ENCODE measurements around the gene CDH15. TPM values are rescaled to one million over a fixed set of nuclear protein-coding genes. Genes with fewer than 3 reads are reported as not detected.

The CDH15 gene
- total and polyA plus RNA-seq, 9 of the 15 experiments (the other 6 are each of a cell fraction or from before 2014, with no cell fraction given) = 0.07 to 0.18 TPM; not detected in 7

DNA sequence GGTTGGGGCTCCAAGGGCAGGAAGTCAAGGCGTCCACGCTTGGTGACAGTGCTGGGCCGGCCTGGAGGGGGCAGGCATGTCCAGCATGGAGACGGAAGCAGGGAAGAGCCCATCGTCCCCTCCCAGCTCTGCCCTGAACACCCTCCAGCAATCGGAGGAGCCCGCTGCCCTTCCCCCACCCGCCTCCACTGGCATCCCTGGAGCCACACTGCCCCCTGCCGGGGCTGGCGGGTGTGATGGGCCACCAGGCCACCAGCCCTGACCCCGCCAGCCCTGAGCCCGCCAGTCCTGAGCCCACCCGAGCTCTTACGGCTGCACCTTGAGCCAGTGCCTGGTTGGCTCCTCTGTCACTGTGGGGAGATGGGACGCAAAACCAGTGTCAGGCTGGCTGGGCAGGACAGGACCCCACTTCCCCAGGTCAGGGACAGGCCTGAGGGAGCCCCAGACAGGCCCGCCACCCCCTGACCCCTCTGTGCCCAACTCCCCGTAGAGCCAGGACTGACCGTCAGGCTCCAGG, 4.1 kb upstream of the CDH15 start (continued):
- TF ChIP-seq, protein P1, sequence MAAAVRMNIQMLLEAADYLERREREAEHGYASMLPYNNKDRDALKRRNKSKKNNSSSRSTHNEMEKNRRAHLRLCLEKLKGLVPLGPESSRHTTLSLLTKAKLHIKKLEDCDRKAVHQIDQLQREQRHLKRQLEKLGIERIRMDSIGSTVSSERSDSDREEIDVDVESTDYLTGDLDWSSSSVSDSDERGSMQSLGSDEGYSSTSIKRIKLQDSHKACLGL (CRISPR knock-in tag; IDR thresholded peaks at IDR 0.05; ENCODE audit: borderline replicate concordance, poor library complexity, severe bottlenecking) = no peak
- TF ChIP-seq BMI1 (IDR thresholded peaks at IDR 0.05; ENCODE audit: low read length) (no peak), FOXA3 (CRISPR knock-in tag; conservative IDR thresholded peaks at IDR 0.05 in 1 of 2, IDR thresholded peaks at IDR 0.05 in 1 of 2) (peak in 1 of 2 experiments; percentile 51; a peak in 1 of 4 replicates), ZNF583 (CRISPR knock-in tag; IDR thresholded peaks at IDR 0.05) (0 out of 2 replicates have a peak, but pooled peaks have one; percentile 24), CSDE1 (IDR thresholded peaks at IDR 0.05) (no peak), CXXC5 (CRISPR knock-in tag; IDR thresholded peaks at IDR 0.05) (peak; percentile 54), CHCHD3 (CRISPR knock-in tag; IDR thresholded peaks at IDR 0.05) (no peak), OTX1 (CRISPR knock-in tag; IDR thresholded peaks at IDR 0.05) (no peak), POLR2H (tag; IDR thresholded peaks at IDR 0.05; ENCODE audit: low read depth) (no peak), ZNF134 (CRISPR knock-in tag; conservative IDR thresholded peaks at IDR 0.05) (no peak), RNF2 (IDR thresholded peaks at IDR 0.05) (no peak), RBBP5 (IDR thresholded peaks at IDR 0.05; ENCODE audit: borderline replicate concordance, insufficient read depth, low read length, poor library complexity, severe bottlenecking) (no peak), SP1 (CRISPR knock-in tag; IDR thresholded peaks at IDR 0.05) (peak; percentile 83), KDM1A (IDR thresholded peaks at IDR 0.05) (no peak), PYGO2 (tag; IDR thresholded peaks at IDR 0.05) (no peak), NR2C1 (IDR thresholded peaks at IDR 0.05) (no peak), NR2C1 (tag; IDR thresholded peaks at IDR 0.05) (no peak), RFX5 (IDR thresholded peaks at IDR 0.05; ENCODE audit: low read depth, low read length) (no peak)
- TF ChIP-seq, protein P2, sequence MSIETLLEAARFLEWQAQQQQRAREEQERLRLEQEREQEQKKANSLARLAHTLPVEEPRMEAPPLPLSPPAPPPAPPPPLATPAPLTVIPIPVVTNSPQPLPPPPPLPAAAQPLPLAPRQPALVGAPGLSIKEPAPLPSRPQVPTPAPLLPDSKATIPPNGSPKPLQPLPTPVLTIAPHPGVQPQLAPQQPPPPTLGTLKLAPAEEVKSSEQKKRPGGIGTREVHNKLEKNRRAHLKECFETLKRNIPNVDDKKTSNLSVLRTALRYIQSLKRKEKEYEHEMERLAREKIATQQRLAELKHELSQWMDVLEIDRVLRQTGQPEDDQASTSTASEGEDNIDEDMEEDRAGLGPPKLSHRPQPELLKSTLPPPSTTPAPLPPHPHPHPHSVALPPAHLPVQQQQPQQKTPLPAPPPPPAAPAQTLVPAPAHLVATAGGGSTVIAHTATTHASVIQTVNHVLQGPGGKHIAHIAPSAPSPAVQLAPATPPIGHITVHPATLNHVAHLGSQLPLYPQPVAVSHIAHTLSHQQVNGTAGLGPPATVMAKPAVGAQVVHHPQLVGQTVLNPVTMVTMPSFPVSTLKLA (conservative IDR thresholded peaks at IDR 0.05) = peak in 1 of 2 experiments; percentile 66; a peak in 2 of 4 replicates
- TF ChIP-seq, protein P3, sequence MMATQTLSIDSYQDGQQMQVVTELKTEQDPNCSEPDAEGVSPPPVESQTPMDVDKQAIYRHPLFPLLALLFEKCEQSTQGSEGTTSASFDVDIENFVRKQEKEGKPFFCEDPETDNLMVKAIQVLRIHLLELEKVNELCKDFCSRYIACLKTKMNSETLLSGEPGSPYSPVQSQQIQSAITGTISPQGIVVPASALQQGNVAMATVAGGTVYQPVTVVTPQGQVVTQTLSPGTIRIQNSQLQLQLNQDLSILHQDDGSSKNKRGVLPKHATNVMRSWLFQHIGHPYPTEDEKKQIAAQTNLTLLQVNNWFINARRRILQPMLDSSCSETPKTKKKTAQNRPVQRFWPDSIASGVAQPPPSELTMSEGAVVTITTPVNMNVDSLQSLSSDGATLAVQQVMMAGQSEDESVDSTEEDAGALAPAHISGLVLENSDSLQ (IDR thresholded peaks at IDR 0.05) = no peak
- TF ChIP-seq, protein P4, sequence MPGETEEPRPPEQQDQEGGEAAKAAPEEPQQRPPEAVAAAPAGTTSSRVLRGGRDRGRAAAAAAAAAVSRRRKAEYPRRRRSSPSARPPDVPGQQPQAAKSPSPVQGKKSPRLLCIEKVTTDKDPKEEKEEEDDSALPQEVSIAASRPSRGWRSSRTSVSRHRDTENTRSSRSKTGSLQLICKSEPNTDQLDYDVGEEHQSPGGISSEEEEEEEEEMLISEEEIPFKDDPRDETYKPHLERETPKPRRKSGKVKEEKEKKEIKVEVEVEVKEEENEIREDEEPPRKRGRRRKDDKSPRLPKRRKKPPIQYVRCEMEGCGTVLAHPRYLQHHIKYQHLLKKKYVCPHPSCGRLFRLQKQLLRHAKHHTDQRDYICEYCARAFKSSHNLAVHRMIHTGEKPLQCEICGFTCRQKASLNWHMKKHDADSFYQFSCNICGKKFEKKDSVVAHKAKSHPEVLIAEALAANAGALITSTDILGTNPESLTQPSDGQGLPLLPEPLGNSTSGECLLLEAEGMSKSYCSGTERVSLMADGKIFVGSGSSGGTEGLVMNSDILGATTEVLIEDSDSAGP (CRISPR knock-in tag; IDR thresholded peaks at IDR 0.05) = no peak
- TF ChIP-seq, protein P5, sequence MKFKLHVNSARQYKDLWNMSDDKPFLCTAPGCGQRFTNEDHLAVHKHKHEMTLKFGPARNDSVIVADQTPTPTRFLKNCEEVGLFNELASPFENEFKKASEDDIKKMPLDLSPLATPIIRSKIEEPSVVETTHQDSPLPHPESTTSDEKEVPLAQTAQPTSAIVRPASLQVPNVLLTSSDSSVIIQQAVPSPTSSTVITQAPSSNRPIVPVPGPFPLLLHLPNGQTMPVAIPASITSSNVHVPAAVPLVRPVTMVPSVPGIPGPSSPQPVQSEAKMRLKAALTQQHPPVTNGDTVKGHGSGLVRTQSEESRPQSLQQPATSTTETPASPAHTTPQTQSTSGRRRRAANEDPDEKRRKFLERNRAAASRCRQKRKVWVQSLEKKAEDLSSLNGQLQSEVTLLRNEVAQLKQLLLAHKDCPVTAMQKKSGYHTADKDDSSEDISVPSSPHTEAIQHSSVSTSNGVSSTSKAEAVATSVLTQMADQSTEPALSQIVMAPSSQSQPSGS (CRISPR knock-in tag; IDR thresholded peaks at IDR 0.05) = no peak

Data from K562 (cell line).